GM18909 (cell line): ENCODE measurements around the gene ANKRD24.
"Not testable (repeated sequence)": the region's sequence is repeated elsewhere in the genome, so short reads cannot be mapped to it uniquely, and the experiment has no call there.

Source experiments
- ATAC-seq: cut with Tn5 transposase; IDR thresholded peaks from one replicate; pipeline ENCODE4 v1.9.1; 2021; ENCODE audit warnings: mild to moderate bottlenecking; ENCODE audit not compliant: unreplicated experiment, poor library complexity

Gene ANKRD24

DNA sequence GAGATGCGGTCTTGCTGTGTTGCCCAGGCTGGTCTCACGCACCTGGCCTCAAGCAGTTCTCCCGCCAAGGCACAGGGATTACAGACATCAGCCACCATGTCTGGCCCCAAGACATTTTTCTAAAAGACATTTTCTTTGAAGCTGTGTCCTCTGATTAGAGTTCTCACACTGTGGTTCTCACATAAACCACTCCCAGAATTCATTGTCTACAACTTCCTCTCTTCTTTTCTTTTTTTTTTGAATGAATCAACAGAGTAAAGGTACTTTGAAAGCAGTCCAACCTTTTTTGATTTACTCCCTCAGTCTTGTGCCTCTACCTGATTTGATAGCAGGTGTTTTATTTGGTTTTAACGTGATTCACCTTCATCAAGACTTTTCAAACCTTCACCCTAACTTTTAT is 82.3 kb downstream of the ANKRD24 start:
- no peak for ATAC-seq

DNA sequence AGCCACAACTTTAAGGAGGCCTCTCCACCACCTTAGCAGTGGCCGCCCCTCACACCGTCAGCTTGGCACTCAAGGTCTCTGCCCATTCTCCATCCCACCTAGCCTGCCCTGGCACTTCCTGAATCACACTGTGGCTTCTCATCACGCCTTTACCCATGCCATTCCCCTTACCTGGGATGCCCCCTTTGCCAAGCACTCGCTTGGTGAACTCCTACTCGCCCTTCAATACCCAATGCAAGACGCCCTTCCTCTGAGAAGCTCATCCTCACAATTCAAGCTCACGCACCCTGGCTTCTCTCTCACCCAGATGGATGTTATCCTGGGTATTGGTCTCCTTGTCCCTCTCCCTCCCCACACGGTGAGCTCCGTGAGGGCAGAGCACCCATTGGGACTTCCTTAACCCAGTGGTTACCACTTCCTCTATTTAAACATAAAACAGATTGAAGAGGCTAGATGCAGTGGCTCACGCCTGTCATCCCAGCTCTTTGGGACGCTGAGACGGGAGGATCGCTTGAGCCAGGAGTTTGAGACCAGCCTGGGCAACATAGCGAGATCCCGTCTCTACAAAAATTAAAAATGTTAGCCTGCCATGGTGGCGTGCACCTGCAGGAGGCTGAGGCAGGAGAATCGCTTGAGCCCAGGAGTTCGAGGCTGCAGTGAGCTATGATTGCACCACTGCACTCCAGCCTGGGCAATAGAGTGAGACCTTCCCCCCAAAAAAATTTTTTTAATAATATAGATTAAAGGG is 83.9 kb downstream of the ANKRD24 start:
- no peak for ATAC-seq

DNA sequence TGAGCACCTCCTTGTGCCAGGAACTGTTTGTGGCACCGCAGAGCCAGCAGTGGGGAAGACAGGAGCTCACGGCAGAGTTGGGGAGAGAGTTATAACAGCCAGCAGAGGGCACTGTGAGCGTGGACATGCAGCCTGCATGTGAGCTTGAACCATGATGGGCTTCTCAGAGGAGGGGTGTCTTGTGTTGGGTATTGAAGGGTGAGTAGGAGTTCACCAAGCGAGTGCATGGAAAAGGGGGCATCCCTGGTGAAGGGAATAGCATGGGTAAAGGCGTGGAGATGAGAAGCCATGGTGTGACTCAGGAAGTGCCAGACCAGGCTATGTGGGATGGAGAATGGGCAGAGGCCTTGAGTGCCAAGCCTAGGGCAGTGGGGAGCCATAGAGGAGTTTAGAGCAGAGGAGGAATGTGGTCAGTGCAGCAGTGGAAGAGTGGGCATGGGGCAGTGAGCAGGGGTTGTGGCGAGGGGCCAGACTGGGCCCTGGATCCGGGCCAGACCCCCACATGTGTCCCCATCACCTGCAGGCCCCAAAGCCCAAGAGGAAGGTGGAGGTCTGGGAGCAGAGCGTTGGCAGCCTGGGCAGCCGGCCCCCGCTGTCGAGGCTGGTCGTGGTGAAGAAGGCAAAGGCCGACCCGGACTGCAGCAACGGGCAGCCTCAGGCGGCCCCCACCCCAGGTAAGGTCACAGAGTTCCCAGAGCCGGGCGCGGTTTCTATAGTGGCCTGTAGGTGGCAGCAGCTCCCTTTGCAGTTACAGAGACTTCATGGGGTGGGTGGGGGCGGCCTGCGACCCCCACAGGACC is 84.8 kb downstream of the ANKRD24 start:
- no peak for ATAC-seq

DNA sequence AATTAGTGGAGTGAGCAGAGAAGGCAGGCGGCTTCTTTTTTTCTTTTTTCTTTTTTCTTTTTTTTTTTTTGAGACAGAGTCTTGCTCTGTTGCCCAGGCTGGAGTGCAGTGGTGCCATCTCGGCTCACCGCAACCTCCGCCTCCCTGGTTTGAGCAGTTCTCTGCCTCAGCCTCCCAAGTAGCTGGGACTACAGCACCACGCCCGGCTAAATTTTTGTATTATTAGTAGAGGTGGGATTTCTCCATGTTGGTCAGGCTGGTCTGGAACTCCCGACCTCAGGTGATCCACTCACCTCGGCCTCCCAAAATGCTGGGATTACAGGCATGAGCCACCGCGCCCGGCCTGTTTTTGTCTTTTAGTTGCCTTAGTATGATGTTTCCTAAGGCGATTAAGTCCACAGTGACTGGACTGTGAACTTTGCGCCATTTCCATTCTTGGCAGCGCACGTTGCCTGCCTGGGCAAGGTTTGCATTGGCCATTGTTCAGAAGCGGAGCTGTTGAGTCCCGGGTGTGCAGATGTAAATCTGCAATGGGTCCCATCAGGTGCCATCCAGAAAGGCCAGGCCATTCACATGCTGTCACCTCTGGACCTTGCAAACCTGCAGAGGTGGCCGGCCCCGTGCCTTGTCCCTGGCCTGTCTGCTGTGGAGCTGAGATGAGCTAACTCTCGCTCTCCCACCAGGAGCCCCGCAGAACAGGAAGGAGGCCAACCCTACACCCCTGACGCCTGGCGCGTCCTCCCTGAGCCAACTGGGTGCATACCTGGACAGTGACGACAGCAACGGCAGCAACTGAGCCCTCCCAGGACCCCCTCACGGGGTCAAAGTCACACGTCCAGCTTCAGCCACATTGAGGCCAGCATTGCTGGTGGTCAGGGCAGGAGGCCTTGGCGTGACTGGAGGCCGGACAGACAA is 85.7 kb downstream of the ANKRD24 start:
- ATAC-seq: no peak

DNA sequence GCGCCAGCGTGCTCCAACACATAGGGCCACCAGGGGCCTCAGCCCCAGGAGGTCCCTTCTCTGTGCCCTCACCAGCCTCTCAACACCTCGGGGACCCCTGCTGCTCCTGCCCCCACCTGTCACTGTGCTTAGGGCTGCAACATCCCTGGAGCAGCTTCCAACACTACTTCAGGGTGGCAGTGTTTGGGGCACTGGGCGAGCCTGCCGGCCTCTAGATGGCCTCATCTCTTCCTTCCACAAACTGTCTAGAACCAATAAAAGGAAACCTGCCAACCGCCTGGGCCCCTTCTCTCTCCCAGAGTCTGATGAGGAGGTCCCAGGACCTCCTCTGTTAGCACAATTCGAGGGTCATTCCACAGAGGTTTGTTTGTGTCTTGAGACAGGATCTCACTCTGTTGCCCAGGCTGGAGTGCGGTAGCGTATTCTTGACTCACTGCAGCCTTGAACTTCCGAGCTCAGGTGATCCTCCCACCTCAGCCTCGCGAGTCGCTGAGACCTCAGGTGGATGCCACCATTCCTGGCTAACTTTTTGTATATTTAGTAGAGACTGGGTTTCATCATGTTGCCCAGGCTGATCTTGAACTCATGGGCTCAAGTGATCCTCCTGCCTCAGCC is 86.4 kb downstream of the ANKRD24 start:
- ATAC-seq: no peak

DNA sequence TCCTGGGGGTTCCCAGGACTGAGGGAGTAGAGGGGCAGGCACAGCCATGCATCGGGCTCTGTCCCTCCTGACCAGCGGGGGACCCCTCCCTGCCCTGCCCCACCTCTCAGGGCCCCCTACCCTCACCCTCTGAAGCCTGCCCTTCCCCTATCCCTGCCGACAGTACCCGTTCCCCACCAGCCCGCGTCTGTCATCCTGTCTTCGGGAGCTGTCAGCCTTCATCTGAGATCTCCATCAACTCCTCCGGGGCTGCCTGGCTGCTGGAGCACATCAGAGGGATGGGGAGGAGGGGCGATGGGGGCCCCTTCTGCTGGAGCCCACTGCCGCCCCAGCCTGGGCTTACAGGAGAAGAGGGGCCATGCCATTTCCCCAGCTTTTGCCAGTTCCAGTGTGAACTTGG is 90.4 kb downstream of the ANKRD24 start:
- ATAC-seq: no peak

DNA sequence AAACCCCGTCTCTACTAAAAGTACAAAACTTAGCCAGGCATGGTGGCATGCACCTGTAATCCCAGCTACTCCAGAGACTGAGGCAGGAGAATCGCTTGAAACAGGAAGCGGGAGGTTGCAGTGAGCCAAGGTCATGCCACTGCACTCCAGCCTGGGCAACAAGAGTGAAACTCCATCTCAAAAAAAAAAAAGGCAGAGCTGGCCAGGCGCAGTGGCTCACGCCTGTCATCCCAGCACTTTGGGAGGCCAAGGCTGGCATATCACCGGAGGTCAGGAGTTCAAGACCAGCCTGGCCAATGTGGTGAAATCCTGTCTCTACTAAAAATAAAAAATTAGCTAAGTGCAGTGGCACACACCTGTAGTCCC is 91.8 kb downstream of the ANKRD24 start:
- not testable (repeated sequence) for ATAC-seq
